Fibroblast of the aortic adventitia (primary cell): ENCODE measurements around the gene RPS15. TPM values are rescaled to one million over a fixed set of nuclear protein-coding genes. Genes with fewer than 3 reads are reported as not detected.

Experiments used
- DNase-seq: peaks from one replicate; pipeline ENCODE4 v3.0.0-alpha.2; 2010; ENCODE audit warnings: low read depth
- H3K4me3 ChIP-seq: 2 replicates; pipeline ENCODE4 v1.5.1; 2011; ENCODE audit warnings: low read depth, mild to moderate bottlenecking, control low read depth, low read length, moderate library complexity
- total RNA-seq: library from RNA; depleted of rRNA; stranded (reverse); fragments of >200 nt; gene quantifications from 2 replicates; pipeline ENCODE4 v1.2.3, GENCODE V29; 2012; ENCODE audit warnings: low replicate concordance
- TF ChIP-seq, protein P1 (sequence below): IDR thresholded peaks from 2 replicates; pipeline ENCODE4 v1.5.1; 2011; ENCODE audit warnings: mild to moderate bottlenecking, low read length, control low read depth, inconsistent platforms; ENCODE audit not compliant: insufficient read depth

The RPS15 gene
- total RNA-seq, 1 donor: 712 TPM

DNA sequence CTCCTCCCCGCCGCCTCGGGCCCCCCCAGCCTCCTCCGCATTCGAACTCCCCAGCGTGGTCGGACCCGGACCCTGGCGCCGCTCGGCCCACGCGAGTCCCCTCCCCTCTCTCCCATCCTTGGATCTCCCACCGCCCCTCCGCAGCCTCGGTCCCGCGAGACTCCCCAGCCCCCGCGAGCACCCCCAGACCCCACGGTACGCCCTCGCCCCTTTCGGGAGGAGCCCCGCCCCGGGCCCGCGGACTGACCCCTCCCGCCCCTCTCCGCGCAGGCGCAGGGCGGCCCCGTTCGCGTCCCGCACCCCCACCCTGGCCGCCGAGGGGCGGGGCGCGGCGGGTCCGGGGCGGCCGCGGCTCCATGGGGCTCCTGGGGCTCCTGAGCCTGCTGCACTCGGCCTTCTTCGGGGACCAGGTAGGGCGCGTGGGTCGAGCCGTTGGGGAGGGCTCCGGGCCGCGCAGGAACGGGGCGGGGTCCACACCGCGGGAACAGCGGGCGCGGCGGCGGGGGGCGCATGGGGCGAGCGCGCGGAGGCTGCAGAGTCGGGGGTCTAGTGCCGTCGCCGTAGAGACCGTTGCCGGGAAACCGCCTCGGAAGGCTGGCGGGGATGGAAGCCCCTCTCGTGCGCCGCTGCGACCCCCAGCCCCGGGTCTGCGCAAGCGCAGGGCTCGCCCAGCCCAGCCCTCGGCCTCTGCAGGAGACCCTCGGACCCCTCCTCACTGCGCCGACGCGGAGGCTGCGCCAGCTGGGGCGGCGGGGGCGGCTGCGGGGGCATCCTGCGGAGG lies 7.9 kb downstream of the RPS15 start:
- no peak for DNase-seq
- peak overlapping the region; percentile 55 for H3K4me3 ChIP-seq
- TF ChIP-seq, protein P1, sequence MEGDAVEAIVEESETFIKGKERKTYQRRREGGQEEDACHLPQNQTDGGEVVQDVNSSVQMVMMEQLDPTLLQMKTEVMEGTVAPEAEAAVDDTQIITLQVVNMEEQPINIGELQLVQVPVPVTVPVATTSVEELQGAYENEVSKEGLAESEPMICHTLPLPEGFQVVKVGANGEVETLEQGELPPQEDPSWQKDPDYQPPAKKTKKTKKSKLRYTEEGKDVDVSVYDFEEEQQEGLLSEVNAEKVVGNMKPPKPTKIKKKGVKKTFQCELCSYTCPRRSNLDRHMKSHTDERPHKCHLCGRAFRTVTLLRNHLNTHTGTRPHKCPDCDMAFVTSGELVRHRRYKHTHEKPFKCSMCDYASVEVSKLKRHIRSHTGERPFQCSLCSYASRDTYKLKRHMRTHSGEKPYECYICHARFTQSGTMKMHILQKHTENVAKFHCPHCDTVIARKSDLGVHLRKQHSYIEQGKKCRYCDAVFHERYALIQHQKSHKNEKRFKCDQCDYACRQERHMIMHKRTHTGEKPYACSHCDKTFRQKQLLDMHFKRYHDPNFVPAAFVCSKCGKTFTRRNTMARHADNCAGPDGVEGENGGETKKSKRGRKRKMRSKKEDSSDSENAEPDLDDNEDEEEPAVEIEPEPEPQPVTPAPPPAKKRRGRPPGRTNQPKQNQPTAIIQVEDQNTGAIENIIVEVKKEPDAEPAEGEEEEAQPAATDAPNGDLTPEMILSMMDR: no peak

DNA sequence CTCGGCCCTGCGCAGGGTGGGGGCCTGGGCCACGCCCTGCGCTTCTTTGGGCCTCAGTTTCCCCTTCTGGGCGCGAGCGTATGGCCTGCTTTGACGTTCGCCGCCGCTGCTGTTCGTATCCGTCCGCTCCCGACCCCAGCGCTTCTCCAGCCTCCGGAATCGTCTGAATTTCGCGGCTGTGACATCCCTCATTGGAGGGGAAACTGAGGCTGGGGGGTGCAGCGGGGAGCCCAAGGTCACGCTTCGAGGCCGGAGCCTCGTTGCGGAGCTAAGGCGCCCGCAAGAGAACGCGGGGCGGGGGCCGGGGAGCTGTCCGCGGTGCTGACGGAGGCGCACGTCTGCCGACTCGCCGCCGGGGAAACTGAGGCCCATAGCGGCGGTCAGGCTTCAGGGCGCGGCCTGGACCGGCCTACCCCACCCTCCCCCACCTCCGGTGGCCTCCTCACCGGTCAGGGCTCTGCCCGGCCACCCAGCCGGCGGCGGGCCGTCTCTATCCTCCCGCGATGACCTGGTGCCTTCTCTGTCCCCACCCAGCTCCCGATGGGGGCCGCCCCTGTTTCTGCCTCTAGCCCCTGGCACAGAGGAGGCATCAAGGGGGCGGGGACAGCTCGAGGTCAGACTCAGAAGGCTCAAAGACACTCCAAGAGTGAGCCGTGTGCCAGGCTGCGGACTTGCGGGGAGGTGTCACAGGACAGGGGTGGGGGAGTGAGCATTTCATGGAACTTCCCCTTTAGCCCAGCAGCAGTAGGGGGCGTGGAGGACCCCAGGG lies 8.7 kb downstream of the RPS15 start:
- DNase-seq: no peak
- no peak overlapping the region for H3K4me3 ChIP-seq
- TF ChIP-seq, protein P1: no peak

DNA sequence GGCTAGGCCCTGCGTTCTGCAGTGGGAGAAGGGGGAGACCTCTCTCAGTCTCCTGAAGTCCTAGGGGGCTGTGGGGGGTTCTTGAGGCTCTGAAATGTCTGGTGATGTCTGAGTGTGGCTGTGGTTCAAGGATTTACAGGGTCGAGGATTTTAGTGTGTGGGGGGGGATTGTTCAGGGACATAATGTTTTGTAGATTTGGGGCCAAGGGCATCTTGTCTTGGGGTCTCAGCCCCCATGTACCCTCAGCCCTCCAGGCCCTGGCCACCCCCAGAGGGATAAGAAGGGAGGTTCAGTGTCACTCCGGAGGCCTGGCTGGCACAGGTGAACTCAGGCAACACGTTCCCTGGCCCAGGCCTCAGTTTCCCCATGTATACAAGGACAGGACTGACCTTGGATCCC lies 9.3 kb downstream of the RPS15 start:
- TF ChIP-seq, protein P1: no peak
- no peak for DNase-seq
- no peak overlapping the region for H3K4me3 ChIP-seq

DNA sequence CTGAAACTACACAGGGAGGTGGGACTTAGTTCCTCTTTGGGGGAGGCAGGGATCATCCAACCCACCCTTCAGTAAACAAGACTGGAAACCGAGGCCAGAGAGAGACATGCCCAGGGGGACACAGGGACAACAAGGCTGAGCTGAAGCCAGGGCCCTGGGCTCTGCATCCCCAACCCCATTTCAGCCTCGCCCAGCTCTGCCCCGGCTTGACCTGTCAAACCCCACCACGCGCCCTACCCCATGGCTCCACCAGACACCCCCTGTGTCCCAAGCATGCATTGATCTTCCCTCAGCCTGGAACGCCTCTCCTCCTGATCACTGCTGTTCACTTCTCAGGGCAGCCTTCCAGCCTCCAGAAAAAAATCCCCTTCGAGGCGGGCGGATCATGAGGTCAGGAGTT lies 9.7 kb downstream of the RPS15 start:
- H3K4me3 ChIP-seq: no peak overlapping the region
- DNase-seq: no peak
- TF ChIP-seq, protein P1: no peak

DNA sequence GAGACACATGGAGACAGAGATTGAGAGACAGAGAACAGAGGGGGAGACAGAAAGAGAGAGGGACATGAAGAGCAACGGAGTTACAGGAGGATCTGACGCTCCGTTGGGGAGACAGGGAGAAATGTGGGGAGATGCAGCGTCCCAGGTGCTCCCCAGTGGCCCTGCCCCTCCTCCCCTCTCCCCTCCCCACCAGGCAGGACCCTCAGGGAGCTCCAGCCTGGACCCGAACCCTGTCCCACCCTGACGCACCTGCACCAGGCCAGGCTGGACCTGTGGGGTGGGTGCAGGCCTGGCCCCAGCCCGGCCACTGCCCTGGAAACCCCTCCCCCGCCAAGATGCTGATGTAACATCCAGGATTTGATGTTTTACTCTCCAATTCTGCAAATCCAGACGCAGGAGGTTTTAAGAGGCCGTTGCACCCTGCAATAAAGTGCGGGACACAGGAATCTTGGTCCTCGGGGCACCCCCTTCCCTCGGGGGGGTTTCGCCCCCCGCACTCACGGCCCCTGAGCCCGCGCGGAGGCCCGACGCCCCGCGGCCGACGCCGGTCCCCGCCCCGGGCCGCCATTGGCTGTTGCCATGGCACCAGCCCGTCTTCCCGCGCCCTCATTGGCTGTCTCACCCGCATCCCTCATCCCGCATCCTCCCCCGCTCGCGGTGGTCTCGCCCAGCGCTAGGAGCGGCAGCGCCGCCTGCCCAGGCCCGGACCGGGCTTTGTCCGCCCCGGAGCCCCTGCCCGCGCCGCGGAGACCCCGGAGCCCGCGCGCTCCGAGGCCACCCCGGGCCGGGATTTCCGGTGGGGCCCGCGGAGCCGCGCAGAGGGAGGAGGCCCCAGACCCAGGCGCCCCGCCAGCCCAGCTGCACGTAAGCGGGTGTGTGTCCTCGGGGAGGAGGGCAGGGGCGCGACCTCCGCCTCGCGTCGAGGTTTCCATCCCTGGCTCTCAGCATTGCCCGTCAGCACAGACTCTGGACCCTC lies 11.6 kb downstream of the RPS15 start, which contains the start of gene APC2:
TSS of gene APC2 (plus strand) at position 655 of the 976 bp plus-strand sequence. CDS start 2,881 bp downstream, outside the sequence.
- no peak for DNase-seq
- TF ChIP-seq, protein P1: no peak
- H3K4me3 ChIP-seq: peak within 1 kb of the TSS; percentile 46
